HL-60 (cell line): ENCODE data around the gene CDC42EP4.

Experiments
- DNase-seq, 2 experiments: peaks; one replicate each; pipeline ENCODE4 v3.0.0-alpha.2; 2010 to 2020; ENCODE audit warnings: low read depth in 1 of 2, low spot score in 1 of 2
- H3K27ac ChIP-seq: fragments of 250-450 bp; sonication (Bioruptor Pico); replicated peaks from 2 replicates; pipeline ENCODE4 v1.5.1; 2020; ENCODE audit warnings: mild to moderate bottlenecking, moderate library complexity
- H3K27me3 ChIP-seq: fragments of 250-450 bp; sonication (Bioruptor Pico); 2 replicates; pipeline ENCODE4 v1.5.1; 2021; ENCODE audit warnings: mild to moderate bottlenecking, moderate library complexity; ENCODE audit not compliant: insufficient read depth, poor library complexity, severe bottlenecking
- H3K4me3 ChIP-seq: replicated peaks from 2 replicates; pipeline ENCODE4 v1.5.1; 2011; ENCODE audit warnings: mild to moderate bottlenecking, control low read depth, low read length; ENCODE audit not compliant: insufficient read depth
- CTCF ChIP-seq: IDR thresholded peaks from one replicate; pipeline ENCODE4 v1.5.1; 2011; ENCODE audit warnings: low read length, control low read depth, inconsistent platforms; ENCODE audit not compliant: insufficient read depth
- GABPA ChIP-seq: IDR thresholded peaks from 2 replicates; pipeline ENCODE4 v1.6.1; 2012; ENCODE audit warnings: low read depth
- POLR2AphosphoS5 ChIP-seq: IDR thresholded peaks from 2 replicates; pipeline ENCODE4 v1.6.1; 2012; ENCODE audit warnings: low read depth
- REST ChIP-seq: IDR thresholded peaks from 2 replicates; pipeline ENCODE4 v1.6.1; 2012; ENCODE audit warnings: low read depth; ENCODE audit not compliant: insufficient replicate concordance
- SPI1 ChIP-seq: IDR thresholded peaks from 2 replicates; pipeline ENCODE4 v1.6.1; 2012; ENCODE audit warnings: low read depth, mild to moderate bottlenecking, borderline replicate concordance

The CDC42EP4 gene

GRCh38 chr17:73289549-73290254, 22.1 kb downstream of the CDC42EP4 start:
- Histone ChIP-seq H3K4me3 (no peak overlapping the region), H3K27ac (no peak overlapping the region), H3K27me3 (no peaks in the 10 kb centered on the region)
- DNase-seq: no peak
- TF ChIP-seq POLR2AphosphoS5: no peak
- no peak for TF ChIP-seq GABPA
- TF ChIP-seq SPI1: no peak
- TF ChIP-seq CTCF: no peak
- TF ChIP-seq REST: no peak

GRCh38 chr17:73288534-73289302, 23.1 kb downstream of the CDC42EP4 start:
- DNase-seq: no peak
- no peak overlapping the region for H3K4me3 ChIP-seq
- no peak overlapping the region for H3K27ac ChIP-seq
- TF ChIP-seq POLR2AphosphoS5 (no peak), REST (no peak), GABPA (no peak), SPI1 (no peak), CTCF (no peak)
- no peaks in the 10 kb centered on the region for H3K27me3 ChIP-seq

GRCh38 chr17:73286863-73287296, 24.9 kb downstream of the CDC42EP4 start:
- Histone ChIP-seq H3K27me3 (no peaks in the 10 kb centered on the region), H3K27ac (no peak overlapping the region), H3K4me3 (no peak overlapping the region)
- TF ChIP-seq POLR2AphosphoS5 (no peak), CTCF (no peak), REST (no peak), SPI1 (no peak), GABPA (no peak)
- DNase-seq: no peak
